Measurements from ENCODE around the gene DENND10.

- TF ChIP-seq CTCF (IDR thresholded peaks at IDR 0.05) (no peak), KAT7 (CRISPR knock-in tag; IDR thresholded peaks at IDR 0.05; ENCODE audit: borderline replicate concordance) (no peak)
Measured at GRCh38 chr10:119073584-119073983, 30.3 kb upstream of the DENND10 start.
